Superior temporal gyrus (tissue), 1 donor: Measurements from ENCODE around the gene TMEM232.

Experiments
- DNase-seq: peaks from one replicate; pipeline ENCODE4 v3.0.0-alpha.2; 2016; ENCODE audit errors: extremely low spot score

The TMEM232 gene

DNA sequence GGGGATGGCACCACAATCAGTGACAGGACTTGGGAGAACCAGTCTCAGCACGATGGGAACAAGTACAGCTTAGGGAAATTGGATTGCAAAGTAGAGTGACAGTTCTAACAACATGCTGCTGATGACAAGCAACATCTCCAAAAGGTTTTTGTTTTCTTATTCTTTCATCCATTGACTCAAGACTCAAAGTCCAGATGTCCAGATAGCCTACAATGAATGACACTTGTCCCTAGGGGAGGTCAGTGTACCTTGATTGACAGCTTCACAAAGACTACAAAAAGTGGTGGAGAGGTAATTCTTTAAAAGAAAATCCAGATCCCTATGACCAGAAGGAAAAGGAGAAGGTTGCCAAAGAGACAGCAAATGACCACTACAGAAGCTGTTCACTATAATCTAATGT is 323.9 kb downstream of the TMEM232 start:
- DNase-seq, result no peak

DNA sequence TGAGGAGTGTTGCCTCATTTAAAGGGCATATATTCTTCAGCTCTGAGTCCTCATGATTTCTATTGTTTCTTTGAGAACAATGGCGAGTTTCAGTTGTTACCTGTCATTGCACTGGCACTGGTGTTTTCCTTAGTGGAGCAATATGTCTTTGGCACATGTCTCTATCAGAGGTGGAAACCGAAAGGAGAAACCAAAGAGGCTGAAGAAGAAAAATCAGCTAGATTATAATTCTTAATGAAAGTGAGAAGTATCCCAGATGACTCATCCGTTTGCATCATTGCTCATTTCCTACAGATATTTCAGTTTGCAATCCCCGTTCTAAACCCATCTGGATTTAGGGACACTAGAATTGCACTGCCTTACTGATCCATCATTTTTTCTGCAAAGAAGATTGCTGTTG is 324.6 kb downstream of the TMEM232 start:
- DNase-seq, result no peak

DNA sequence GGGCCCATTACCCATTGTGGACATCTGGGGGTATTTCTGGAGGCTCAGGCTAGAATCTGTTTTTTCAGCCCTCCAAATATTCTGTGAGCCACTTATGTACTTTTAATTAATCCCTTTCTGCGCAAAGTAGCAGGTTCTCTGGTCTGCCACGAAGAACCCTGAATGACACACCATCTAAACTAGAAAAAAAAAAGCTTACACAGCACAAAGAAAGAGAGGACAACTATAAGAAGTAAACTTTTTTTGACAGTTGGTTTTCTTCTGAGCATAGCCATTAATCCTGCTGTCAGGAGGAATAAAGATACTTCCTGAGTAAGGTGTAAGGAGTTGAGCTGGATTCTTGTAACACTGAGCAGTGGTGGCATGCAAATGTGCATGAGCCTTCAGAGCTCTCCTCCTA is 327.5 kb downstream of the TMEM232 start:
- DNase-seq, result no peak

DNA sequence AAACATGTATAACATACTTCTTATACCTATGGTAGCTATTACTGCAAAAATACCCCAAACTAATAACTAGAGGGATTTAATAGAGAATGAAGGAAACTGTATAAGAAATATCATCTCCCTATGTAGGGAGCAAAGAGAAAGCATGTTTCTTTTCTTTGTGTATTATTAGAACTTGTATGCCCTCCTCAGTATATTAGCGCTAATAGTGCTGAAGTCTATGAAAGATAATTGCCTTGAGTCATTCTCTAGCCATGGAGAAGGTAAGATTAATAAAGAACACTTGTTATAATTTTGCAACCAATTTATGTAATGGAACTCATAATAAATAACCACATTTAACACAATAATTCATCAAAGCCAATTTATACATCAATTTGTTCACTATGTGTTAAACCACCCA is 329.2 kb downstream of the TMEM232 start:
- DNase-seq, result no peak

DNA sequence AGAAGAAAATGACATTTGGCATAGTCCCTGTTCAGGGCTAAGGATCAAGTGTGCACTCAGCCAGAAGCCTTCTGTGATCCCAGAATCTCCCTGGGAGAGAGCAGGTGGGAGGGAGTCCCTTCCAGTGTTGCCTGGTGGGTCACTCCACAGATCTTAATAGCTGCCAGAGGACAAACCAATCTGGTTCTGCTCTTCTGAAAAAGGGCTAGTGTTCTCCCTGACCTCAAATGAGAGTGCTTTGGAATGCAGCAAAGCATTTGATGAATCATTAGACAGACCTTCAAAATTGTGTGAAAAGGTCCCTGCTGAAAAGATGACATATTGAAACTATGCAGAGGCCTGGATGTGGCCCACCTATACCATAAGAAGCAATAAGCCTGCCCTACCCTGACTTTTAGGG is 339.7 kb downstream of the TMEM232 start:
- DNase-seq, result peak; percentile 20

DNA sequence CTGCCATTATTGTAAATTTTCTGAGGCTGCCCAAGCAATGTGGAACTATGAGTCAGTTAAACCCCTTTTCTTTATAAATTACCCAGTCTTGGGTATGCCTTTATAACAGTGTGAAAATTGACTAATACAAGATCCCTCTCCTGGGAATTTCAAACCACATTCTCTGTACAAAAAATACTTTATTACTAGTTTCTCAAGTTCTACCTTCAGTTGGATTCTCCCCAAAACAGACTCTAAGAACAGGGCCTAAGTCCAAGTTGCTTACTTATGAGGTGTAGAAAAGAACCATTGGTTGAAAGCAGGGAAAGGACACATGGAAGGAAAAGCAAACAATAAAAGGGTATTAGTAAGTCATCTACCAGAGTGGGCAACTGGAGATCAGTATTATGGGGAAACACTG is 343.2 kb downstream of the TMEM232 start:
- DNase-seq, result no peak

DNA sequence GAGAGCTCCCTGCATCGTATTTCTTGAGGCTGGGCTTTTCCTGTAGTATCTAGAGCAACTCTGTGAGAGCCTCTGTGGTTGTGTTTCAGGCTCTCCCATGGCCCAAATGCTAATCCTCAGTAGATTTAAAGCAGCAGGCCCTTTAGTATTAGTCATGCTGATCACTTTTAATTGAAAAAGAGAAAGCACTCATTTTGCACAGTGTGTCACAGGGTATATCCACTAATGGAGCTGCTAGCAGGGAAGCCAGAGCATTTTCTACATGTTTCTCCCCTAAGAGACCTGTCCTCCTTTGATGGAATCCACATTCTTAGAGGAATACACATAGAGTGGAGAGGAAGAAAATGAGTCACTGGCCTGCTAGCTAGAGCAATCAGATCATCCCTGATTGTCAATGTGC is 348.5 kb downstream of the TMEM232 start:
- DNase-seq, result no peak

DNA sequence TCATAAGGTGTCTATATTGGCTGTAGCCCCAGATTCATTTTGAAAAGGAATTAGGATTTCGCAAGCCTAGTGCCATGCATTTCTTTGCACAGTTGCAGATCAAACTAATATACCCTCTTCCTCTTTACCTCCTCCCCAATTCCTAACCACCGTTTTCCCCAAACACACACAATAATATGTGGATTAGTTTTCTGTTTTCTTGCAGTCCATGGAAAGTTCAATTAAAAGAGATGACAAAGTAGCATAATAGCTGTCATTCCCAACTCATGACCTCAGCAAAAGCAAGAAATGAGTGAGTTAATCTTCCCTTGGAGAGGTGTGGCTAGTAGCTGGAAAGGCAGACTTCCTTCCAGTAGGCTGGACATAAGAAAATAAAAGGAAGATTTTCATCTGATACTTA is 349.1 kb downstream of the TMEM232 start:
- no peak for DNase-seq

DNA sequence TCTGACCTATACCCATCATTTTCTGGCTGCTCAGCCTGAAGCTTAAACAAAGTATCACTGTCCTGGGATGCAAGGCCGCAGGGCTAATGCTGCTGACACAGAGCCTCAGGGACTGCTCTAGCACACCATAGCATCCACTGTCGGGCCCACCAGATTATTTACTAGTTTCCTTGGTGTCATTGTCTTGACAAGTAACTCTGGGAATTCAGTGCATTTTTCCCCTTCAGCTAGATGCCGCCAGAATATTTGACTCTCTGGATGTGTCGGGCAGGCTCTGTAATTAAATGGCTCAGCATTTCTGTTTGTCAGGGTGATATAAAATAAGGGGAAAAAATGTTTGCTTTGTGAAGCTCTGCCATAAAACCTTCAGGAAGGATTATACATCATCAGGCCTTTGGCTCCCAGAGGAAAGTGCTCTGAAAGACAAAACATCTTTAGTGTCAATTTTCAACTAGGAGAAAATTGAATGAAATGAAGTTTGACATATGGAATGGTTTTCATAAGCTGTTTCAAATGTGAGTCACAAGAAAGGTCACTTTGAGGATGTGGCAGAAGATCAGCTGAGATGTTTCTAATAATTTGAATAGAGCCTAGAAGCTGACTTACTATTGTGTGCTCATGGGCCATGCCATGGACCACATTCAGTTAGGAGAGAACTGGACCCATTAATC is 350.1 kb downstream of the TMEM232 start:
- no peak for DNase-seq

DNA sequence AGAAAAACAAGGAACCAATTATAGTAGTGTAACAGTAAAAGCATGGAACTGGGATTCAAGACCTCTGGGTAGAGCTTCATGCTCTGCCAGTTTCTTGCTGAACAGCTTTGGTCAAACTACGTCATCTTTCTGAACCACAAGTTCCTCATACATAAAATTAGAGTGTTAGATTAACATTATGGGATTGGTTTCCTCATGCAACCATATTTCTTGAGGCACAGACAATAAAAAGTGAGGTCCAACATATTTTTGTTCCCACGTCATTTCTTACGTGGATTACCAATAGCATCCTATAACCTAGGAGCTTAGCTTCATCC is 354.8 kb downstream of the TMEM232 start:
- no peak for DNase-seq

DNA sequence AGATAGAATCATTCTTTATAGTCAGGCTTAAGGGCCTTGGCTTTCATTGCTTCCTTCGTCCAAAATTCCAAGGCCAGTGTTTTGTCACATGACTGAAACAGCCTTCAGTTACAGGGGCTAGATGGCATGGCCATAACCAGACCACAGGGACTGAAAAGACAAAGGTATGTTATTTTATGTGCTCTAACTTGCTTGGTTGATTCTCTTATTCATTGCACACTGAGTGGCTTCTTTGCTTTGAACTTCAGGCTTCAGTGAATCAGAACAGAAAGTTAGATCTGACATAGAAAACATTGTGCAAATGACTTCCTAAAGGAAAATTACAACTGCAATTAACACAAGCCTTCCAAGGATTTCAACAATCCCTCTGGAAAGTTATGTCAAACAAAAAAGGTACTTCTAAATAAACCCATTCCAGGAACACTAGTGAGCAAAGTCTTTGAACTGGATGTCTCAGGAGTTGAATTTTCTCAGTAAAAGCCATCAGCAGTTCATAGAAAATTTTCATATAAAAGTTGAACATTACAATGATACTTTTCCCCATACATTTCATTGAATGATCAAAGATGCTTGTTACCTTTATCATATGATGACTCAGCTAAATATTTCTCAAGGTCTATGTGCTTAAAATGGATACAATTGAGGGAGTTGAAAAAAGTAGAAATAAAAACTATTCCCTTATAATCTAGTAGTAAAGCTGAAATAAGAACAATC is 355.3 kb downstream of the TMEM232 start:
- DNase-seq, result no peak
